PFSK-1 (cell line): ENCODE measurements around the gene CACNA2D4.

Source experiments
- FOXP2 ChIP-seq: optimal IDR thresholded peaks from 2 replicates; pipeline ENCODE3; 2011; ENCODE audit warnings: borderline replicate concordance, control low read depth, inconsistent platforms; ENCODE audit not compliant: insufficient read depth; ENCODE audit errors: extremely low read length, extremely low read depth
- POLR2AphosphoS5 ChIP-seq: IDR thresholded peaks from 2 replicates; pipeline ENCODE4 v1.6.1; 2012; ENCODE audit warnings: low read depth, mild to moderate bottlenecking, control low read depth, low read length, moderate library complexity
- REST ChIP-seq, 2 experiments: IDR thresholded peaks; 2 replicates each; pipeline versions ENCODE4 v1.6.1 to v1.8.0; 2011 to 2012; ENCODE audit warnings: low read depth in 2 of 2, low read length in 2 of 2, control low read depth in 1 of 2, inconsistent platforms in 1 of 2, mild to moderate bottlenecking in 1 of 2, moderate library complexity in 1 of 2; ENCODE audit not compliant: insufficient read depth in 1 of 2
- SIN3A ChIP-seq: IDR thresholded peaks from 2 replicates; pipeline ENCODE4 v1.6.1; 2012; ENCODE audit warnings: mild to moderate bottlenecking, low read length, moderate library complexity, borderline replicate concordance; ENCODE audit not compliant: insufficient read depth
- TAF1 ChIP-seq: IDR thresholded peaks from 2 replicates; pipeline ENCODE4 v1.6.1; 2012; ENCODE audit warnings: low read length, control low read depth, borderline replicate concordance; ENCODE audit not compliant: insufficient read depth

The CACNA2D4 gene

GRCh38 chr12:1781772-1782171 is 136.7 kb downstream of the CACNA2D4 start:
- TF ChIP-seq SIN3A: no peak
- TF ChIP-seq POLR2AphosphoS5: no peak
- TF ChIP-seq FOXP2: no peak
- no peak for TF ChIP-seq TAF1
- no peak for TF ChIP-seq REST (IDR thresholded peaks at IDR 0.05; ENCODE audit: insufficient read depth in 1 of 2, low read depth in 2 of 2, low read length in 2 of 2)

GRCh38 chr12:1779783-1780182 is 138.7 kb downstream of the CACNA2D4 start:
- TF ChIP-seq POLR2AphosphoS5 (no peak), TAF1 (no peak), REST (IDR thresholded peaks at IDR 0.05; ENCODE audit: insufficient read depth in 1 of 2, low read depth in 2 of 2, low read length in 2 of 2) (no peak), SIN3A (no peak), FOXP2 (no peak)

DNA sequence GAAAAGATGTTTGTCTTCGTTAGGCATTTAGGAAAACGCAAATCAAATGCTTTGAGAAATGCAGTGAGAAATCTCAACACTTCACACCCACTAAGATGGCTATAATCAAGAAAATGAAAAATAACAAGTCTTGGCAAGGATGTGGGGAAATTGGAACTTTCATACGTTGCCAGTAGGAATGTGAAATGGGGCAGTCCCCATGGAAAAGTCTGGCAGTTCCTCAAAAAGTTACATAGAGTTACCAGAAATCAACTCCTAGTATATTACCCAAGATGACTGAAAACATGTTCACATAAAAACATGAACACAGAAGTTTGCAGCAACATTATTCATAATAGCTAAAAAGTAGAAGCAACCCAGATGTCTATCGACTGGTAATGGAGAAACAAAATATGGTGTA is 139.5 kb downstream of the CACNA2D4 start:
- TF ChIP-seq REST (IDR thresholded peaks at IDR 0.05; ENCODE audit: insufficient read depth in 1 of 2, low read depth in 2 of 2, low read length in 2 of 2): no peak
- no peak for TF ChIP-seq SIN3A
- TF ChIP-seq FOXP2: no peak
- no peak for TF ChIP-seq TAF1
- no peak for TF ChIP-seq POLR2AphosphoS5

- no peak for TF ChIP-seq TAF1
- no peak for TF ChIP-seq FOXP2
- no peak for TF ChIP-seq SIN3A
- TF ChIP-seq POLR2AphosphoS5: no peak
- TF ChIP-seq REST (IDR thresholded peaks at IDR 0.05; ENCODE audit: insufficient read depth in 1 of 2, low read depth in 2 of 2, low read length in 2 of 2): no peak
These were observed 140.7 kb downstream of the CACNA2D4 start for GRCh38 chr12:1777798-1778197.

- TF ChIP-seq FOXP2: no peak
- TF ChIP-seq SIN3A: no peak
- no peak for TF ChIP-seq TAF1
- no peak for TF ChIP-seq POLR2AphosphoS5
- TF ChIP-seq REST (IDR thresholded peaks at IDR 0.05; ENCODE audit: insufficient read depth in 1 of 2, low read depth in 2 of 2, low read length in 2 of 2): no peak
These were observed 142.1 kb downstream of the CACNA2D4 start for GRCh38 chr12:1776170-1776921.
